ENCODE data around the gene ACTMAP.

ACTMAP gene

DNA sequence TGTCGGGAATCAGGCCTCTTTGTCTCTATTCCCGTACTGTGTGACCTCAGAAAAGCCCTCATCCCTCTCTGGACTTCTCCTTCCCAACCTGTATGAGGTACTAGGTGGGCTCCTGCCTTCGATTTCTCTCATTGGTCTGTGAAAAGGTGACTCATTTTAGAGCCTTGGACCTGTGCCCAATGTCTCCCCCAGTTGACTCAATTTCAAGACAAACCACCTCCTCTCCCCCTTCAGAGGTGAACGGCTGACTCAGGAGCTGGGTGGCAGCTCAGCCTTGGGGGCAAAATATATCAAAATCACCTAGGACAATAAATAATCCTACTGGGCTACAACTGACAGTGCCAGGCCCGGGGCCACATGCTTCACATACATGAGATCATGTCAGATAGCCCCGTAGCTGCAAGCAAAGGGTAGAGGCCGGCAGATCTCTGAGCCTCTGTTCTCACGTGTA lies 34.2 kb downstream of the ACTMAP start:
- H3K36me3 ChIP-seq (ENCODE audit: control insufficient read depth in 5 of 5, insufficient read depth in 5 of 5, low read length in 5 of 5), result peaks cover 0 to 16% (median 9%) of the 10 kb centered on the region in 5 donors
- peak overlapping the region; percentile 57 to 99 (median 86) for H3K4me3 ChIP-seq (ENCODE audit: low read depth in 1 of 5, low read length in 5 of 5)
- peaks cover 20 to 67% (median 61%) of the 10 kb centered on the region in 5 donors for H3K4me1 ChIP-seq (ENCODE audit: control insufficient read depth in 5 of 5, insufficient read depth in 5 of 5, low read length in 5 of 5)
- H3K9me3 ChIP-seq (ENCODE audit: control insufficient read depth in 5 of 5, low read length in 5 of 5), result no peaks in the 10 kb centered on the region
- H3K27me3 ChIP-seq (ENCODE audit: control insufficient read depth in 5 of 5, insufficient read depth in 4 of 5, low read length in 5 of 5), result peaks cover 0 to 8% (median 0%) of the 10 kb centered on the region in 5 donors
- peak overlapping the region; percentile 99 for H3K27ac ChIP-seq (ENCODE audit: low read depth, low read length)
- peak overlapping the region; percentile 74 to 100 (median 98) for H3K9ac ChIP-seq (ENCODE audit: low read length in 5 of 5)

DNA sequence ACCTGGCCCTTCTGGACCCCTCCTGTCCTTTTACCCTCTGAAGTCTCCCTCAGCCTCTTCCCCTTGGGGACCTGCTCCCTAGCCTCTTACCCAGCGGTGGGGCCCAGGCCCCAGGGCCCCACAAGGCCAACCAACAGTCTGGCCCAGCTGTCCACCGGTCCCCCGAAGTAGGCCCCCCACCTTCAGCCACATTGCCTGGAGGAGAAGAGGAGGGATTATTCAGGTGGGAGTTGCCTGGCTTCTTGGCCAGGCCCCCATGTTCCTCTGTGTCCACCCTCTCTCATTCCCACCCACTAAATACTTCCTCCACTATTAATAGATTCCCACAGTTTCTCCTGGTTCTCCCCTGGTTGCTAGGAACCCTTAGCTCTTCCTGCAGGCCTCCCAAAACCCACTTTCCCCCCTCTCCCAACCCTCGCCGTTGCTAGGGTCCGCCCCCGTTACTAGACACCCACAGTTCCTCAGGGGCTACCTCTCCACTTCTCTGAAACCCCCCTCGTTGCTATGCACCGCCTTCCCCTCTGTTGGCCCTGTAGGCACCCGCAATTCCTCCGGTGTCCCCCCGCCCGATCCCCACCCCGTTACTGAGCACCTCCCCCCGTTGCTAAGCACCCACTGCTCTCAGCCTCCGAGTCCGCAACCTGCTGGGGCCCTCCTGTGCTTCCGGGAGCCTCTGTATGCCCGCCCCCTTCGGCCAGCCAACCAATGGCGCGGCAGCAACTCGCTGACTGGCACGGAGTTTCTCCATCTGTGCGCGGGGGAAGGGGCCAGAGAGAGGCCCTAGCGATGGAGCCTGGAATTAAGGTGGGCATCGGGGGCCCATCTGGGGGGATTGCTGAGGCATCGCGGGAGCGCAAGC lies 35.6 kb downstream of the ACTMAP start:
- Histone ChIP-seq H3K36me3 (ENCODE audit: control insufficient read depth in 5 of 5, insufficient read depth in 5 of 5, low read length in 5 of 5) (peaks cover 2 to 25% (median 12%) of the 10 kb centered on the region in 5 donors), H3K4me3 (ENCODE audit: low read depth in 1 of 5, low read length in 5 of 5) (peak overlapping the region; percentile 72 to 99 (median 78)), H3K27me3 (ENCODE audit: control insufficient read depth in 5 of 5, insufficient read depth in 4 of 5, low read length in 5 of 5) (peaks cover 0 to 8% (median 0%) of the 10 kb centered on the region in 5 donors), H3K27ac (ENCODE audit: low read depth, low read length) (peak overlapping the region; percentile 99), H3K9me3 (ENCODE audit: control insufficient read depth in 5 of 5, low read length in 5 of 5) (no peaks in the 10 kb centered on the region), H3K9ac (ENCODE audit: low read length in 5 of 5) (peak overlapping the region; percentile 56 to 98 (median 69)), H3K4me1 (ENCODE audit: control insufficient read depth in 5 of 5, insufficient read depth in 5 of 5, low read length in 5 of 5) (peaks cover 18 to 53% (median 48%) of the 10 kb centered on the region in 5 donors)

DNA sequence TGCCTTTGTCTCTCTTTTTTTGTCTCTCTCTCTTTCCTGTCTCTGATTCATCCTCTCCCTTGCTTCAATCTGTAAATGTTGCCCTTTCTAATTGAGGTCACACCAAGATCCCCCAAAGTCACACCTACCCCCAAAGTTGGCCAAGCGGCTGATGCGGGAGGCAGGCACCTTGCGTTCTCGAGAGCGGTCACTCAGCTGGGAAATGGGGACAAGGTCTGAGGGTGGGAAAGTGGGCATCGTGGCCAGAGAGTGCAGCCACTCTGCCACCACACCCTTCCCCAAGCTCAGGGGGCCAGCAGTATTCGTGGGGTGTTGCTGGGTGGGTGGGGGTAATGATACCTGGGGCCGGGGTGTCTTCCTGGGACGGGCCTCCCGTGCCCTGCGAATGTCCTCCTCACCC lies 36.3 kb downstream of the ACTMAP start:
- H3K9me3 ChIP-seq (ENCODE audit: control insufficient read depth in 5 of 5, low read length in 5 of 5), result no peaks in the 10 kb centered on the region
- H3K9ac ChIP-seq (ENCODE audit: low read length in 5 of 5), result peak overlapping the region in 2 of 5 donors; percentile 56 to 67
- peaks cover 6 to 32% (median 16%) of the 10 kb centered on the region in 5 donors for H3K36me3 ChIP-seq (ENCODE audit: control insufficient read depth in 5 of 5, insufficient read depth in 5 of 5, low read length in 5 of 5)
- no peak overlapping the region for H3K27ac ChIP-seq (ENCODE audit: low read depth, low read length)
- H3K4me1 ChIP-seq (ENCODE audit: control insufficient read depth in 5 of 5, insufficient read depth in 5 of 5, low read length in 5 of 5), result peaks cover 18 to 46% (median 41%) of the 10 kb centered on the region in 5 donors
- H3K4me3 ChIP-seq (ENCODE audit: low read depth in 1 of 5, low read length in 5 of 5), result peak overlapping the region in 1 of 5 donors; percentile 72
- peaks cover 0 to 8% (median 0%) of the 10 kb centered on the region in 5 donors for H3K27me3 ChIP-seq (ENCODE audit: control insufficient read depth in 5 of 5, insufficient read depth in 4 of 5, low read length in 5 of 5)

DNA sequence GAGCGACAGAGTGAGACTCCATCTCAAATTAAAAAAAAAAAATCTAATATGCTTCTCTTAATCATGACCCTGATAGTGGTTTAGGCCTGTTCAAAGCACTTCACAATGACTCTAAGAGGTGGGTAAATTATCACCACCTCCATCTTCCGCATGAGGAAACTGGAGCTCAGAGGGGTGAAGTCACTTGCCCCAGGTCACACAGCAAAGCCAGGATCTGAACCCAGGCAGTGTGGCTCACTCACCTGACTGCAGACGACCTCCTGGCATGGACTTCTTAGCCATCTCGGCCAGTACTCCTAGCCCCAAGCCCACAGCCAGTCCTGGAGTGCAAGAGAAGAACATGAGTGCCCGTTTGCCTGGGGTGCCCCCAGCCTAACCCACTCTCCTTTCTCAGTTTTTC lies 40.5 kb downstream of the ACTMAP start:
- no peak overlapping the region for H3K27ac ChIP-seq (ENCODE audit: low read depth, low read length)
- H3K36me3 ChIP-seq (ENCODE audit: control insufficient read depth in 5 of 5, insufficient read depth in 5 of 5, low read length in 5 of 5), result peaks cover 10 to 58% (median 29%) of the 10 kb centered on the region in 5 donors
- H3K27me3 ChIP-seq (ENCODE audit: control insufficient read depth in 5 of 5, insufficient read depth in 4 of 5, low read length in 5 of 5), result no peaks in the 10 kb centered on the region
- H3K9me3 ChIP-seq (ENCODE audit: control insufficient read depth in 5 of 5, low read length in 5 of 5), result no peaks in the 10 kb centered on the region
- no peak overlapping the region for H3K9ac ChIP-seq (ENCODE audit: low read length in 5 of 5)
- peaks cover 4 to 20% (median 14%) of the 10 kb centered on the region in 5 donors for H3K4me1 ChIP-seq (ENCODE audit: control insufficient read depth in 5 of 5, insufficient read depth in 5 of 5, low read length in 5 of 5)
- H3K4me3 ChIP-seq (ENCODE audit: low read depth in 1 of 5, low read length in 5 of 5), result no peak overlapping the region

DNA sequence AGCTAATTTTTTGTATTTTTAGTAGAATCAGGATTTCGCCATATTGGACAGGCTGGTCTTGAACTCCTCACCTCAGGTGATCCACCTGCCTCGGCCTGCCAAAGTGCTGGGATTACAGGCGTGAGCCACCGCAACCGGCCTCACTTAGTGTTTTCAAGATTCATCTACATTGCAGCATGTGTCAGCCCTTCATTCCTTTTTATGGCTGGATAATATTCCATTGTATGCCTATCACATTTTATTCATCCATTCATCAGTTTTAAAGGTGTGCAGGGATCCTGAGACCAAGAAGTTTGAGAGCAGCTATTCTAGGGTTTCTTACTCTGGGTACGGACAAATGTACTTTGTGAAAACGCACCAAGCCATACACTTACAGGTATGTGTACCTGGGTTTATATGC lies 42.7 kb downstream of the ACTMAP start:
- Histone ChIP-seq H3K27ac (ENCODE audit: low read depth, low read length) (no peak overlapping the region), H3K4me1 (ENCODE audit: control insufficient read depth in 5 of 5, insufficient read depth in 5 of 5, low read length in 5 of 5) (peaks cover 0 to 11% (median 6%) of the 10 kb centered on the region in 5 donors), H3K9me3 (ENCODE audit: control insufficient read depth in 5 of 5, low read length in 5 of 5) (no peaks in the 10 kb centered on the region), H3K36me3 (ENCODE audit: control insufficient read depth in 5 of 5, insufficient read depth in 5 of 5, low read length in 5 of 5) (peaks cover 10 to 74% (median 45%) of the 10 kb centered on the region in 5 donors), H3K27me3 (ENCODE audit: control insufficient read depth in 5 of 5, insufficient read depth in 4 of 5, low read length in 5 of 5) (no peaks in the 10 kb centered on the region), H3K9ac (ENCODE audit: low read length in 5 of 5) (no peak overlapping the region), H3K4me3 (ENCODE audit: low read depth in 1 of 5, low read length in 5 of 5) (no peak overlapping the region)

DNA sequence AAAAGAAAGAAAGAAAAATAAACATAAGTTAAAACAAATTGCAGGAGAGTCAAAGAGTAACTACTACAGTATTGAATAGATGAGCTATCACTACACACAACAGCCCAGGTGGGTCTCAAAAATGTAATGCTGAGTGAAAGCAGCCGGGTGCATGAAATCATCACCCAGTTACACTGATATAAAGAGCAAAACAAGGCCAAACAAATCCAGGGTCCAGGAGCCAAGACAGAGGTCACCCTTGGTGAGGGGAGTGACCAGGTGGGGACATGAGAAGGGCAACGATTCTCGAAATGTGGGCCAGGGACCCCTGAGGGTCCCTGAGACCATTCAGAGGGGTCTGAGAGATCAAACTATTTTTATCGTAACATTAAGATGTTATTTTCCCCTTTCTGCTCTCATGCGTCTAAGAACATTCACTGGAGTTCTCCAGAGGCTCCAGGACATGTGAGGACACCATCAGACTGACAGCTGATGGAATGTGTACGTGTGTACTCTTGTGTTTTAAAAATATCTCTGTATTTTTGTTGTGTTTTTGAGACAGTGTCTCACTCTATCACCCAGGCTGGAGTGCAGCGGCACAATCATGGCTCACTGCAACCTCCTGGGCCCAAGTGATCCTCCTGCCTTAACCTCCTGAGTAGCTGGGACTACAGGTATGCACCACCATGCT lies 44.2 kb downstream of the ACTMAP start:
- Histone ChIP-seq H3K27me3 (ENCODE audit: control insufficient read depth in 5 of 5, insufficient read depth in 4 of 5, low read length in 5 of 5) (no peaks in the 10 kb centered on the region), H3K27ac (ENCODE audit: low read depth, low read length) (no peak overlapping the region), H3K36me3 (ENCODE audit: control insufficient read depth in 5 of 5, insufficient read depth in 5 of 5, low read length in 5 of 5) (peaks cover 8 to 79% (median 52%) of the 10 kb centered on the region in 5 donors), H3K4me3 (ENCODE audit: low read depth in 1 of 5, low read length in 5 of 5) (no peak overlapping the region), H3K9ac (ENCODE audit: low read length in 5 of 5) (no peak overlapping the region), H3K4me1 (ENCODE audit: control insufficient read depth in 5 of 5, insufficient read depth in 5 of 5, low read length in 5 of 5) (peaks cover 0 to 11% (median 6%) of the 10 kb centered on the region in 5 donors), H3K9me3 (ENCODE audit: control insufficient read depth in 5 of 5, low read length in 5 of 5) (no peaks in the 10 kb centered on the region)

DNA sequence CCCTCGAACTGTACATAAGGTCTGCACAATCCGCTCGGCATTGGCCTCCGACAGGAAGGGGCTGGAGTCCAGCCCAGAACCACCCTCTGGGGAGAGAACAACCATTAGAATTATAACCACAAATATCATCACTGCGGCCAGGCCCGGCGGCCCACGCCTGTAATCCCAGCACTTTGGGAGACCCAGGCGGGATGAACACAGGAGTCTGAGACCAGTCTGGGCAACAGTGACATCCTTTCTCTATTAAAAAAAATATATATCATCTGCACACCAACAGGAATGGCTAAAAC lies 45.0 kb downstream of the ACTMAP start:
- Histone ChIP-seq H3K27me3 (ENCODE audit: control insufficient read depth in 5 of 5, insufficient read depth in 4 of 5, low read length in 5 of 5) (no peaks in the 10 kb centered on the region), H3K4me3 (ENCODE audit: low read depth in 1 of 5, low read length in 5 of 5) (no peak overlapping the region), H3K36me3 (ENCODE audit: control insufficient read depth in 5 of 5, insufficient read depth in 5 of 5, low read length in 5 of 5) (peaks cover 8 to 81% (median 57%) of the 10 kb centered on the region in 5 donors), H3K4me1 (ENCODE audit: control insufficient read depth in 5 of 5, insufficient read depth in 5 of 5, low read length in 5 of 5) (peaks cover 0 to 11% (median 6%) of the 10 kb centered on the region in 5 donors), H3K27ac (ENCODE audit: low read depth, low read length) (no peak overlapping the region), H3K9ac (ENCODE audit: low read length in 5 of 5) (no peak overlapping the region), H3K9me3 (ENCODE audit: control insufficient read depth in 5 of 5, low read length in 5 of 5) (no peaks in the 10 kb centered on the region)

DNA sequence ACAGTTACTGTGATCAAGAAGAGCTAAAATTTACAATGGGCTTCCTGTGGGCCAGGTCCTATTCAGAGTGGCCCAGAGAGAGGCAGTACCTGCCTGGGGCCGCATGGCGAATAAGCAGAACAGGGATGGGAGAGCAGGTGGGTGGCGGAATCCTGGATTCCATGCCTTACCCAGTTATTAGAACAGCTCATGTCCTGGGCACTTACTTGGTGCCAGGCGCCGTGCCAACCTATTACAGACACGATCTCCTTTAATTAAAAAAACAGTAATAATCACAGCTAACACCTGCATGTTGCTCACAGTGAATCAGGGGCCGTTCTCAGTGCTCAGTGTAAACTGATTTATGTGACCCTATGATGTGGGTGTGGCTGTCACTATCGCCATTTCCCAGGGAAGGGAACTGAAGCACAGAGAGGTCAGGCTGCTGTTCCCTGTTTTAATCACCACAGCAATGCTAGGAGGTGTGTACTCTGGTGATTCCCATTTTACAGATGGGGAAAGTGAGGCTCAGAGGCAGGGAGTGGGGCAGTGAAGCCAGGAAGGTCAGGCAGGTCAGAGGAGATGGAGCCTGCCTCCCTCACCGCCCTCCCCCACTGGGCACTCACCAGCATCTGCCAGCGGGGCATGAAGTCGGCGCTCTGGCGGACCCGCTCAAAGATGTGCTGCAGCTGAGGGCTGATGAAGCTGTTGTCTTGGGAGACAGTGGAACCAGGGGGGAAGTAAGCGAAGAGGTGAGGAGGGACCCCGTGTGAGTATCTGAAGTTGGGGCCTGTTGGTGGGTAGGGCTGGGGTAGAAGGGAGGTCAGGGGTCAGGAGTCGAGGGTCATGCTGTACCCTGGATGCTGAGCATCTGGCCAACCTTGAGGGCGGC lies 45.6 kb downstream of the ACTMAP start:
- Histone ChIP-seq H3K36me3 (ENCODE audit: control insufficient read depth in 5 of 5, insufficient read depth in 5 of 5, low read length in 5 of 5) (peaks cover 8 to 84% (median 60%) of the 10 kb centered on the region in 5 donors), H3K4me3 (ENCODE audit: low read depth in 1 of 5, low read length in 5 of 5) (no peak overlapping the region), H3K4me1 (ENCODE audit: control insufficient read depth in 5 of 5, insufficient read depth in 5 of 5, low read length in 5 of 5) (peaks cover 0 to 11% (median 6%) of the 10 kb centered on the region in 5 donors), H3K27ac (ENCODE audit: low read depth, low read length) (no peak overlapping the region), H3K27me3 (ENCODE audit: control insufficient read depth in 5 of 5, insufficient read depth in 4 of 5, low read length in 5 of 5) (no peaks in the 10 kb centered on the region), H3K9ac (ENCODE audit: low read length in 5 of 5) (no peak overlapping the region), H3K9me3 (ENCODE audit: control insufficient read depth in 5 of 5, low read length in 5 of 5) (no peaks in the 10 kb centered on the region)

DNA sequence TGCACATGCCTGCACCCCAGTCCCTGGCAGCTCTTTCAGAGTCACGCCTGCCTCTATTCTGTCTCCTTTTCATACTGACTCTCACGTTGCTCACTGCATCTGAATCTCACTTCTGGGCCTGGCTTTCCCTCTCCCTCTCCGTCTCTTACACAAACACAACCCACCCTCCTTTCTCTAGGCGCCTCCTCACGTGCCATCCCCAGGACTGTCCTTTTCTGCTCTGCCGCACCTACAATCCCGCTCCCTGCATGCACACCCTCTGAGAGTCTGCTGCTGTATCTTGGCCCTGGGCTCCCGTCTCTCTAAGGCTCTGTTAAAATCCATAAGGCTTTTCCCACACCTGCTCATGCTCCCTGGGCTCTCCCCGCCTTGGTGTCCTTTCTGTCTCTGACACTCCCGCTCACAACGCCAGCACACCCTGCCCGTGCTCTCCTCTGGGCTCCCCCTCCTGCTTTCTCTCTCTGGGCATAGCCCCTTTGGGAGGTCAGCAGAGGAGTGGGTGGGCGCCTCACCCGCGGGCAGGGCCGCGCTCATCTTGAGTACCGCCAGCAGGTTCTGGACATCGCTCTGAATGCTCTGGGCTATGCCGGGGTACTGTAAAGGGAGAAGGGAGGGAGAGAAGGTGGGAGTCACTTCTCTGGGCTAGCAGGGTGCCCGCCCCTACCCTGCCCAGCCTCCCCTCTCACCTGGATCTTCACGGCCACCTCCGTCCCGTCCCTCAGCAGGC lies 47.1 kb downstream of the ACTMAP start:
- Histone ChIP-seq H3K27ac (ENCODE audit: low read depth, low read length) (no peak overlapping the region), H3K27me3 (ENCODE audit: control insufficient read depth in 5 of 5, insufficient read depth in 4 of 5, low read length in 5 of 5) (no peaks in the 10 kb centered on the region), H3K4me3 (ENCODE audit: low read depth in 1 of 5, low read length in 5 of 5) (no peak overlapping the region), H3K36me3 (ENCODE audit: control insufficient read depth in 5 of 5, insufficient read depth in 5 of 5, low read length in 5 of 5) (peaks cover 4 to 82% (median 61%) of the 10 kb centered on the region in 5 donors), H3K4me1 (ENCODE audit: control insufficient read depth in 5 of 5, insufficient read depth in 5 of 5, low read length in 5 of 5) (peaks cover 0 to 11% (median 6%) of the 10 kb centered on the region in 5 donors), H3K9ac (ENCODE audit: low read length in 5 of 5) (no peak overlapping the region), H3K9me3 (ENCODE audit: control insufficient read depth in 5 of 5, low read length in 5 of 5) (no peaks in the 10 kb centered on the region)
